SK-N-SH (cell line): ENCODE measurements around the gene GPR63. TPM values are rescaled to one million over a fixed set of nuclear protein-coding genes. Genes with fewer than 3 reads are reported as not detected.

Experiments
- CTCF ChIA-PET: fragments of 300-600, 350-600 bp; formaldehyde crosslinking; extraction: SDS; loops from one replicate; lab custom pipeline; 2021; lab: Yijun Ruan, JAX
- POLR2A ChIA-PET: fragments of 350-600 bp; sonication (Branson Sonifier 250); formaldehyde crosslinking; extraction: SDS; loops from one replicate; lab custom pipeline; 2020; ENCODE audit warnings: antibody characterized with exemption, inconsistent platforms; lab: Yijun Ruan, JAX
- DNase-seq: peaks from one replicate; pipeline ENCODE4 v3.0.0; 2012
- H2AFZ ChIP-seq: fragments of 200-600 bp; sonication (generic); 2 replicates; pipeline ENCODE4 v1.8.1; 2016; ENCODE audit warnings: antibody characterized with exemption, mild to moderate bottlenecking, low read depth
- H3F3A ChIP-seq: fragments of 200-600 bp; sonication (generic); replicated peaks from 2 replicates; pipeline ENCODE3; 2016; ENCODE audit warnings: antibody characterized with exemption, mild to moderate bottlenecking; ENCODE audit not compliant: insufficient read depth
- H3K27ac ChIP-seq, 2 experiments: fragments of 200-500 bp in 1 of 2; fragments of 200-600 bp in 1 of 2; sonication (Bioruptor generic) in 1 of 2; sonication (generic), shearing (Covaris generic) in 1 of 2; 2 replicates each; pipeline versions ENCODE4 v1.5.1 to v1.6.1; 2014 to 2016; ENCODE audit warnings: low read depth in 2 of 2, inconsistent platforms in 1 of 2, low read length in 1 of 2, mild to moderate bottlenecking in 1 of 2, mixed read lengths in 1 of 2
- H3K27me3 ChIP-seq: fragments of 200-600 bp; sonication (generic), shearing (Covaris generic); 2 replicates; pipeline ENCODE4 v1.6.1; 2016; ENCODE audit warnings: mixed run types; ENCODE audit not compliant: insufficient read depth
- H3K36me3 ChIP-seq, 2 experiments: fragments of 200-500 bp in 1 of 2; fragments of 200-600 bp in 1 of 2; sonication (Bioruptor generic) in 1 of 2; sonication (generic) in 1 of 2; replicated peaks in 1 of 2; 2 replicates each; pipeline versions ENCODE3 to v1.5.1; 2014 to 2016; ENCODE audit warnings: low read length in 1 of 2, mild to moderate bottlenecking in 1 of 2; ENCODE audit not compliant: insufficient read depth in 2 of 2, control insufficient read depth in 1 of 2
- H3K4me1 ChIP-seq, 2 experiments: fragments of 200-500 bp in 1 of 2; fragments of 200-600 bp in 1 of 2; sonication (Bioruptor generic) in 1 of 2; sonication (generic), shearing (Covaris generic) in 1 of 2; 2 replicates each; pipeline versions ENCODE4 v1.5.1 to v1.6.1; 2014 to 2016; ENCODE audit warnings: low read depth in 1 of 2, low read length in 1 of 2, mixed run types in 1 of 2; ENCODE audit not compliant: insufficient read depth in 2 of 2, control insufficient read depth in 1 of 2
- H3K4me2 ChIP-seq: fragments of 200-600 bp; sonication (generic), shearing (Covaris generic); 2 replicates; pipeline ENCODE4 v1.6.1; 2017; ENCODE audit warnings: mixed run types
- H3K4me3 ChIP-seq, 2 experiments: fragments of 200-500 bp in 1 of 2; fragments of 200-600 bp in 1 of 2; sonication (Bioruptor generic) in 1 of 2; sonication (generic), shearing (Covaris generic) in 1 of 2; 2 replicates each; pipeline versions ENCODE4 v1.5.1 to v1.8.1; 2014 to 2016; ENCODE audit warnings: low read depth in 2 of 2, inconsistent platforms in 1 of 2, low read length in 1 of 2, mild to moderate bottlenecking in 1 of 2, mixed read lengths in 1 of 2, moderate library complexity in 1 of 2
- H3K79me2 ChIP-seq: fragments of 200-600 bp; sonication (generic); 2 replicates; pipeline ENCODE4 v1.8.1; 2017; ENCODE audit warnings: mild to moderate bottlenecking; ENCODE audit not compliant: insufficient read depth
- H3K9ac ChIP-seq: fragments of 200-600 bp; sonication (generic); 2 replicates; pipeline ENCODE4 v1.6.1; 2017; ENCODE audit warnings: mixed run types
- H3K9me2 ChIP-seq: fragments of 200-600 bp; sonication (generic); 2 replicates; pipeline ENCODE4 v1.6.1; 2017; ENCODE audit warnings: mixed run types
- H3K9me3 ChIP-seq: fragments of 200-600 bp; sonication (generic); 2 replicates; pipeline ENCODE4 v1.6.1; 2017; ENCODE audit warnings: mixed run types, mild to moderate bottlenecking, moderate library complexity
- H4K20me1 ChIP-seq: fragments of 200-600 bp; sonication (generic); 2 replicates; pipeline ENCODE4 v1.6.1; 2017; ENCODE audit warnings: mild to moderate bottlenecking, mixed run types; ENCODE audit not compliant: insufficient read depth
- CHD2 ChIP-seq: fragments of 150-350 bp; IDR thresholded peaks from 2 replicates; pipeline ENCODE4 v1.6.1; 2018; ENCODE audit warnings: low read length; ENCODE audit not compliant: partially characterized antibody
- ELF1 ChIP-seq: IDR thresholded peaks from 2 replicates; pipeline ENCODE4 v1.4.0; 2012
- EP300 ChIP-seq, 2 experiments: IDR thresholded peaks; 2 replicates each; pipeline versions ENCODE4 v1.4.0 to v1.6.1; 2012; ENCODE audit warnings: borderline replicate concordance in 1 of 2, low read depth in 1 of 2, low read length in 1 of 2
- EZH2phosphoT487 ChIP-seq: fragments of 200-600 bp; sonication (generic); IDR thresholded peaks from 2 replicates; pipeline ENCODE4 v1.6.1; 2017; ENCODE audit warnings: low read depth, mixed run types, mild to moderate bottlenecking, antibody characterized with exemption, moderate library complexity, borderline replicate concordance
- FOXJ3 ChIP-seq: sonication (generic); formaldehyde crosslinking; IDR thresholded peaks from 2 replicates; pipeline ENCODE4 v1.5.1; 2020; ENCODE audit warnings: mild to moderate bottlenecking, missing genetic modification reagents
- FOXM1 ChIP-seq: IDR thresholded peaks from 2 replicates; pipeline ENCODE4 v1.4.0; 2012; ENCODE audit warnings: low read depth, mild to moderate bottlenecking
- GABPA ChIP-seq: IDR thresholded peaks from 2 replicates; pipeline ENCODE4 v1.4.0; 2012; ENCODE audit warnings: low read depth, mild to moderate bottlenecking
- RCOR1 ChIP-seq: fragments of 150-350 bp; IDR thresholded peaks from 2 replicates; pipeline ENCODE4 v1.6.1; 2017; ENCODE audit warnings: antibody characterized with exemption, low read length
- RFX5 ChIP-seq: IDR thresholded peaks from 2 replicates; pipeline ENCODE4 v1.6.1; 2012; ENCODE audit warnings: mild to moderate bottlenecking, improper control_type of control experiment, low read length
- RXRA ChIP-seq: IDR thresholded peaks from 2 replicates; pipeline ENCODE4 v1.4.0; 2012; ENCODE audit warnings: low read depth, mild to moderate bottlenecking, borderline replicate concordance
- SMC3 ChIP-seq: IDR thresholded peaks from 2 replicates; pipeline ENCODE4 v1.6.1; 2012; ENCODE audit warnings: low read depth, low read length, improper control_type of control experiment
- TAF1 ChIP-seq: IDR thresholded peaks from 2 replicates; pipeline ENCODE4 v1.6.1; 2012; ENCODE audit warnings: low read depth, mild to moderate bottlenecking, low read length, moderate library complexity, borderline replicate concordance
- TCF12 ChIP-seq: IDR thresholded peaks from 2 replicates; pipeline ENCODE4 v1.4.0; 2012
- YY1 ChIP-seq: IDR thresholded peaks from 2 replicates; pipeline ENCODE4 v1.4.0; 2012; ENCODE audit warnings: low read depth, mild to moderate bottlenecking
- WGBS: methylation state at CpG from one replicate; pipeline ENCODE4 v1.1.6; 2017; ENCODE audit warnings: low lambda C conversion rate; 5-methylcytosine and 5-hydroxymethylcytosine counted together
- polyA plus RNA-seq, 3 experiments: library from polyadenylated mRNA; depleted of rRNA; stranded (reverse); fragments of >200 nt; gene quantifications; 2 replicates each; pipeline ENCODE4 v1.2.3, GENCODE V29; 2012
- TF ChIP-seq, protein P1 (sequence below): IDR thresholded peaks from 2 replicates; pipeline ENCODE4 v1.4.0; 2012; ENCODE audit warnings: low read depth
- TF ChIP-seq, protein P2 (sequence below): IDR thresholded peaks from 2 replicates; pipeline ENCODE4 v1.4.0; 2012; ENCODE audit warnings: low read depth, borderline replicate concordance
- TF ChIP-seq, protein P3 (sequence below): IDR thresholded peaks from 2 replicates; pipeline ENCODE4 v1.6.1; 2012; ENCODE audit warnings: mild to moderate bottlenecking, low read depth, low read length, moderate library complexity
- TF ChIP-seq, protein P4 (sequence below): fragments of 150-350 bp; IDR thresholded peaks from 2 replicates; pipeline ENCODE4 v1.6.1; 2017; ENCODE audit warnings: antibody characterized with exemption, low read length, low read depth, borderline replicate concordance
- TF ChIP-seq, protein P5 (sequence below): IDR thresholded peaks from 2 replicates; pipeline ENCODE4; 2012

Gene GPR63
- polyA plus RNA-seq, 1 of the 3 experiments (the other 2 are of a cell fraction), result 0.53 TPM

DNA sequence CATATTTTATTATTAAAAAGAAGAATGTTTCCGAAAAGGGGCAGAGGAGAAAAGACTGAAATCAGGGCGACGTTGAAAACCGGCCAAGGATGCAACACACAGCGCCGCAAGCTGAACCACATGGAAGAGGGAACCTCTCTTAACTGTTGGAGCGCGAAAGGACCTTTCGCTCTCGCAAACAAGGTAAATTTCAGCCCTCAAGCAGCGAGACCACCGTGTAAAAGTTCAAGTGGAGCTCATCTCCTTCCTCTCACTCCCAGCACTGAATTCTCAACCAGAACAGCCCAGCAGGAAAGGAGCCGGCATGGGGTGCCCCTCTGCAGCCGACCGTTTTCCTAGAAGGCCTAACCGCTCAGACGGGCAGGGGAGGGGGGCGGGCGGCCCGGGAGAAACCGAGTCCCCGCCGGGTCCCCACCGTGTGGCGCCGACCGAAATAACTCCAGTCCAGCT lies 621 bp downstream of the GPR63 start:
- TF ChIP-seq, protein P1, sequence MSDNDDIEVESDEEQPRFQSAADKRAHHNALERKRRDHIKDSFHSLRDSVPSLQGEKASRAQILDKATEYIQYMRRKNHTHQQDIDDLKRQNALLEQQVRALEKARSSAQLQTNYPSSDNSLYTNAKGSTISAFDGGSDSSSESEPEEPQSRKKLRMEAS, result peak; percentile 26; the same call in 1 of the 2 replicates
- TF ChIP-seq, protein P2, sequence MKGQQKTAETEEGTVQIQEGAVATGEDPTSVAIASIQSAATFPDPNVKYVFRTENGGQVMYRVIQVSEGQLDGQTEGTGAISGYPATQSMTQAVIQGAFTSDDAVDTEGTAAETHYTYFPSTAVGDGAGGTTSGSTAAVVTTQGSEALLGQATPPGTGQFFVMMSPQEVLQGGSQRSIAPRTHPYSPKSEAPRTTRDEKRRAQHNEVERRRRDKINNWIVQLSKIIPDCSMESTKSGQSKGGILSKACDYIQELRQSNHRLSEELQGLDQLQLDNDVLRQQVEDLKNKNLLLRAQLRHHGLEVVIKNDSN, result no peak
- TF ChIP-seq, all 33 proteins: peak for 1
- Histone ChIP-seq H4K20me1 (no peaks in the 10 kb centered on the region), H3K9ac (peak overlapping the region; percentile 78), H3K4me3 (peak overlapping the region; percentile 92 to 97), H3K4me2 (peak overlapping the region; percentile 86), H3F3A (no peaks in the 10 kb centered on the region), H3K9me3 (no peaks in the 10 kb centered on the region), H2AFZ (peak overlapping the region; percentile 95), H3K79me2 (no peaks in the 10 kb centered on the region; the same call in 1 of the 2 replicates), H3K9me2 (no peaks in the 10 kb centered on the region), H3K36me3 (no peaks in the 10 kb centered on the region), H3K4me1 (peaks cover 0 to 8% of the 10 kb centered on the region in 2 experiments; a peak in 2 of 4 replicates), H3K27me3 (no peaks in the 10 kb centered on the region), H3K27ac (peak overlapping the region; percentile 44 to 50; a peak in 3 of 4 replicates)
- ChIA-PET POLR2A (no interaction called here), CTCF (interaction anchor here (1.7 to 5.0 kb wide), 2 partner anchors 61 to 210 kb away, joined by 4 to 27 read pairs; partner anchors contain the start of gene NDUFAF4)
- WGBS, result 2% methylated on average over 12 of the region's 27 CpGs
- DNase-seq, result peak; percentile 76

DNA sequence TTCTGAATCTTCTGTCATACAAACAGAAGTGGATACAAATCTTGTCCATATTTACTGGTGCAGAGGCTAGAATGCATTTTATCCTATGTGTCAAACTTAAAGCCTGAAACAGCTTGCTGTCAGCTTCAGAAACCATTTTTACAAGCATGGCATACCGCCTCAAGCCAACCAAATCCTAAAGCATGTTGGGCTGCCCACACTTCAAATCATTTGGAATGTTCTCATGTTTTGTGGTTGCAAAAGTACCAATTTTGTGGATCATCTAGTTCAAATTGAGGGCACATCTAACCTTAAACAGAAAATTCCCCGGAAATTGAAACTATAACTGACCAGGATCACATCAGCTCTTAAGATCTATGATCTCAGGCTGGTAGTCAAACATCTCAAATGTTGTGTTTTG lies 3.2 kb downstream of the GPR63 start:
- Histone ChIP-seq H3K4me2 (no peak overlapping the region), H3K27ac (no peak overlapping the region)

More for the DNA sequence above, 3.2 kb downstream of the GPR63 start:
- H3K9me3 ChIP-seq, result no peaks in the 10 kb centered on the region
- H3K4me1 ChIP-seq, result peaks cover 0 to 8% of the 10 kb centered on the region in 2 experiments; a peak in 2 of 4 replicates
- no peaks in the 10 kb centered on the region for H4K20me1 ChIP-seq
- no peaks in the 10 kb centered on the region for H3K36me3 ChIP-seq
- no peak for TF ChIP-seq RCOR1
- TF ChIP-seq, protein P3, sequence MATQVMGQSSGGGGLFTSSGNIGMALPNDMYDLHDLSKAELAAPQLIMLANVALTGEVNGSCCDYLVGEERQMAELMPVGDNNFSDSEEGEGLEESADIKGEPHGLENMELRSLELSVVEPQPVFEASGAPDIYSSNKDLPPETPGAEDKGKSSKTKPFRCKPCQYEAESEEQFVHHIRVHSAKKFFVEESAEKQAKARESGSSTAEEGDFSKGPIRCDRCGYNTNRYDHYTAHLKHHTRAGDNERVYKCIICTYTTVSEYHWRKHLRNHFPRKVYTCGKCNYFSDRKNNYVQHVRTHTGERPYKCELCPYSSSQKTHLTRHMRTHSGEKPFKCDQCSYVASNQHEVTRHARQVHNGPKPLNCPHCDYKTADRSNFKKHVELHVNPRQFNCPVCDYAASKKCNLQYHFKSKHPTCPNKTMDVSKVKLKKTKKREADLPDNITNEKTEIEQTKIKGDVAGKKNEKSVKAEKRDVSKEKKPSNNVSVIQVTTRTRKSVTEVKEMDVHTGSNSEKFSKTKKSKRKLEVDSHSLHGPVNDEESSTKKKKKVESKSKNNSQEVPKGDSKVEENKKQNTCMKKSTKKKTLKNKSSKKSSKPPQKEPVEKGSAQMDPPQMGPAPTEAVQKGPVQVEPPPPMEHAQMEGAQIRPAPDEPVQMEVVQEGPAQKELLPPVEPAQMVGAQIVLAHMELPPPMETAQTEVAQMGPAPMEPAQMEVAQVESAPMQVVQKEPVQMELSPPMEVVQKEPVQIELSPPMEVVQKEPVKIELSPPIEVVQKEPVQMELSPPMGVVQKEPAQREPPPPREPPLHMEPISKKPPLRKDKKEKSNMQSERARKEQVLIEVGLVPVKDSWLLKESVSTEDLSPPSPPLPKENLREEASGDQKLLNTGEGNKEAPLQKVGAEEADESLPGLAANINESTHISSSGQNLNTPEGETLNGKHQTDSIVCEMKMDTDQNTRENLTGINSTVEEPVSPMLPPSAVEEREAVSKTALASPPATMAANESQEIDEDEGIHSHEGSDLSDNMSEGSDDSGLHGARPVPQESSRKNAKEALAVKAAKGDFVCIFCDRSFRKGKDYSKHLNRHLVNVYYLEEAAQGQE, result no peak
- TF ChIP-seq, protein P1, result no peak
- TF ChIP-seq SMC3, result no peak
- no peak for TF ChIP-seq EP300 (IDR thresholded peaks at IDR 0.05; ENCODE audit: borderline replicate concordance in 1 of 2, low read depth in 1 of 2, low read length in 1 of 2)
- TF ChIP-seq, protein P4, sequence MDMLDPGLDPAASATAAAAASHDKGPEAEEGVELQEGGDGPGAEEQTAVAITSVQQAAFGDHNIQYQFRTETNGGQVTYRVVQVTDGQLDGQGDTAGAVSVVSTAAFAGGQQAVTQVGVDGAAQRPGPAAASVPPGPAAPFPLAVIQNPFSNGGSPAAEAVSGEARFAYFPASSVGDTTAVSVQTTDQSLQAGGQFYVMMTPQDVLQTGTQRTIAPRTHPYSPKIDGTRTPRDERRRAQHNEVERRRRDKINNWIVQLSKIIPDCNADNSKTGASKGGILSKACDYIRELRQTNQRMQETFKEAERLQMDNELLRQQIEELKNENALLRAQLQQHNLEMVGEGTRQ, result no peak
- no peak for TF ChIP-seq FOXM1
- no peak for TF ChIP-seq RFX5
- no peak for TF ChIP-seq GABPA
- TF ChIP-seq CHD2, result no peak
- TF ChIP-seq EZH2phosphoT487, result no peak
- no peak for TF ChIP-seq YY1
- TF ChIP-seq RXRA, result no peak
- no peak for TF ChIP-seq TCF12
- TF ChIP-seq, protein P5, sequence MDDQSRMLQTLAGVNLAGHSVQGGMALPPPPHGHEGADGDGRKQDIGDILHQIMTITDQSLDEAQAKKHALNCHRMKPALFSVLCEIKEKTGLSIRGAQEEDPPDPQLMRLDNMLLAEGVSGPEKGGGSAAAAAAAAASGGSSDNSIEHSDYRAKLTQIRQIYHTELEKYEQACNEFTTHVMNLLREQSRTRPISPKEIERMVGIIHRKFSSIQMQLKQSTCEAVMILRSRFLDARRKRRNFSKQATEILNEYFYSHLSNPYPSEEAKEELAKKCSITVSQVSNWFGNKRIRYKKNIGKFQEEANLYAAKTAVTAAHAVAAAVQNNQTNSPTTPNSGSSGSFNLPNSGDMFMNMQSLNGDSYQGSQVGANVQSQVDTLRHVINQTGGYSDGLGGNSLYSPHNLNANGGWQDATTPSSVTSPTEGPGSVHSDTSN, result no peak
- TF ChIP-seq FOXJ3 (CRISPR knock-in tag), result no peak
- TF ChIP-seq ELF1, result no peak
- TF ChIP-seq TAF1, result no peak
- no peaks in the 10 kb centered on the region; the same call in 1 of the 2 replicates for H3K79me2 ChIP-seq
- no peaks in the 10 kb centered on the region for H3F3A ChIP-seq
- 89% methylated on average over 2 of the region's 2 CpGs for WGBS
- no peak for DNase-seq
- H3K9me2 ChIP-seq, result no peaks in the 10 kb centered on the region
- H3K4me3 ChIP-seq, result no peak overlapping the region
- H2AFZ ChIP-seq, result no peak overlapping the region; the same call in 1 of the 2 replicates
- ChIA-PET CTCF (interaction anchor here (0.6 to 5.0 kb wide), 2 partner anchors 64 to 522 kb away, joined by 3 to 27 read pairs; partner anchors contain the start of gene NDUFAF4), POLR2A (no interaction called here)
- H3K9ac ChIP-seq, result no peak overlapping the region
- H3K27me3 ChIP-seq, result no peaks in the 10 kb centered on the region
